ENCODE measurements around the gene RBM14.

RBM14 gene

DNA sequence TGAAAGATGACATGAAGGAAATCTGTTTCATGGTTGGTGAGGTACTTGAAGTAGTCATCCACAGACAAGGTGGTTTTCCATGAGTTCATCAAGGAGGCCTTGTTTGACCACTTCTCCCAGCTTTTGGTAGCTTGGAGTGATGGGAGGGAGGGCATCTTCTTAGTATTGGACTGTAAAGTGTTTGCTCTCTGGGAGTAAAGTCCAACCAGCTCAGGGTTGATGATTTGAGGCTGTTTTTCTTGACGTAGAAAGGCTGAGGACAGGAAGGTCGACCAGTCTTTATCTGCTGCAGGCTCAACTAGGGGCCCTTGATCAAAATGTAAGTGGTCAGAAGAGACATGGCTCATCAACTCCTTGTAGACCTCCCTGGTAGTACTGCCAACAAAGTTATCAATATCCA, 25.3 kb upstream of the RBM14 start:
- H3K4me3 ChIP-seq (ENCODE audit: low read depth, low read length), result no peak overlapping the region
- TF ChIP-seq, protein P1, sequence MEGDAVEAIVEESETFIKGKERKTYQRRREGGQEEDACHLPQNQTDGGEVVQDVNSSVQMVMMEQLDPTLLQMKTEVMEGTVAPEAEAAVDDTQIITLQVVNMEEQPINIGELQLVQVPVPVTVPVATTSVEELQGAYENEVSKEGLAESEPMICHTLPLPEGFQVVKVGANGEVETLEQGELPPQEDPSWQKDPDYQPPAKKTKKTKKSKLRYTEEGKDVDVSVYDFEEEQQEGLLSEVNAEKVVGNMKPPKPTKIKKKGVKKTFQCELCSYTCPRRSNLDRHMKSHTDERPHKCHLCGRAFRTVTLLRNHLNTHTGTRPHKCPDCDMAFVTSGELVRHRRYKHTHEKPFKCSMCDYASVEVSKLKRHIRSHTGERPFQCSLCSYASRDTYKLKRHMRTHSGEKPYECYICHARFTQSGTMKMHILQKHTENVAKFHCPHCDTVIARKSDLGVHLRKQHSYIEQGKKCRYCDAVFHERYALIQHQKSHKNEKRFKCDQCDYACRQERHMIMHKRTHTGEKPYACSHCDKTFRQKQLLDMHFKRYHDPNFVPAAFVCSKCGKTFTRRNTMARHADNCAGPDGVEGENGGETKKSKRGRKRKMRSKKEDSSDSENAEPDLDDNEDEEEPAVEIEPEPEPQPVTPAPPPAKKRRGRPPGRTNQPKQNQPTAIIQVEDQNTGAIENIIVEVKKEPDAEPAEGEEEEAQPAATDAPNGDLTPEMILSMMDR (IDR thresholded peaks at IDR 0.05; ENCODE audit: borderline replicate concordance, insufficient read depth, low read depth, low read length), result no peak

DNA sequence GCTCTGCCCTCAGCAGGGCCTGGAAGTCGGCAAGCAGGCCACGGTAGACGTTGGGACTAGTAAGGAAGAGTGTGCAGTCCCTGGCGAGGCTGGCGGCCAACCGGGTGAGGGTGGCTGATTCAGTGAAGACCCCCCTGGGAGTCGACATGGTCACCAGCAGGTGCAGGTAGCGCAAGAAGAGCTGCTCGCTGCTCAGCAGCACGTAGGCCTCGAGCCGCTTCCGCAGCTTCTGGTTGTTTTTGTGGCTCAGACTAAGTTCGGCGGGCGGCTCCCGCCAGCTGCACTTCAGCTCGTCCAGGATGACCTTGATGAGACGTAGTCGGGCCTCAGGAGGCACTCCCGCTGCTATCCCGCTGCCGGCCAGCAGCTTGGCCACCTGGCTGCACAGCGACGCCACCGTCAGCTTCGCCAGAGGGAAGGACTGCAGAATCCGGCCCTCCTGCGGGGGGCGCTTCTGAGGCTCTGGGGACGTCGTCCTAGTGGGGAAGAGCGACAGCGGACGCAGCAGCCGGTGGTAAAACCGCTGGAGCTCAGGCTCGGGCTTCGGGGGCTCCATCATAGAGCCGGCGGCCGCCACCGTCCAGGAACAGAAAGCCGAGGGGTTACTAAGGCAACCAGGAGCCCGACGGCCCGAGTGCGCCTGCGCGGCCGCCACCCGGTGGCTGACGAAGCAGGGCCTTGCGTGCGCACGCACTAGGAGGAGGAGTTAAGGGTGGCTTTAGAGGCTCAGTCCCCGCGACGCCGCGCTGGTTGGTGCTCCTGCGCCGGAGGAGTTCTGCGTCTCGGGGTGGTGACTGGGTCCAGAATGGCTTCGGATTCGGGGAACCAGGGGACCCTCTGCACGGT, 23.8 kb upstream of the RBM14 start, which contains the start of the genes CCDC87 and CCS:
Gene CCDC87 (minus strand): TSS at position 607 of the 846 bp plus-strand sequence. CDS start 48 bp downstream, at position 559.
Gene CCS (plus strand): TSS at position 729 of the 846 bp plus-strand sequence. CDS start 77 bp downstream, at position 806.
- TF ChIP-seq, protein P1 (IDR thresholded peaks at IDR 0.05; ENCODE audit: borderline replicate concordance, insufficient read depth, low read depth, low read length), result peak; percentile 64
- H3K4me3 ChIP-seq (ENCODE audit: low read depth, low read length), result peak within 1 kb of the TSS; percentile 83

DNA sequence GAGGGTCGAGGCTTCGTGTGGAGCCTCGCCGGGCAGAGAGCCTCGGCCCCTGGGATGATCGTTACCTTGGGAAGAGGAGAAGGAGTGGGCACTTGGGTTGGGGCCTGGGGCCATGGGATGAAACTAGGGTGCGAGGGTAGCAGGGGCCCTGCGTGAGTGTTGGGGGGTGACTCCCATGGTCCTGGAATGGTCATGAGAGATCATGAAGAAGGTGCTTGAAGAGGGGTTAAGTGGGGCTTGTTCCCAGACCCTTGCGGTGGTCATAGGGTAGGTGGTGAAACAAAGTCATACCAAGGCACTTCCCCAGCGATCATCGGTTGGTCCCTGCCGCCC, 23.2 kb upstream of the RBM14 start:
- TF ChIP-seq, protein P1 (IDR thresholded peaks at IDR 0.05; ENCODE audit: borderline replicate concordance, insufficient read depth, low read depth, low read length), result no peak
- peak overlapping the region; percentile 83 for H3K4me3 ChIP-seq (ENCODE audit: low read depth, low read length)

DNA sequence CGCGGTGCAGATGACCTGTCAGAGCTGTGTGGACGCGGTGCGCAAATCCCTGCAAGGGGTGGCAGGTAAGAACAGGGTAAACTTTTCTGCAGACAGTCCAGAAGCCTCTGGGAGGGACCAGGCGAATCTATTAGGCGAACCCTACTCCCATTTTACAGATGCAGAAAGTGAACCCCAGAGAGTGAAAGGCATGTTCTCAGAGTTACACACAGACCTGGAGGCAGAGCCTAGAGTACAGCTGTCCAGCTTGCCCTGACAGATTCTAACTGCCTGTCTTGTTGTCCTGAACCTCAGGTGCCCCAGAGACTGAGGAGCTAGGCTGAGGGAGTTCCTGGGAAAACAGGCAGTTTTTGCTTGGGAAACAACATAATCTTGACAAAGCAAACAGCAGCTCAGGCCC, 22.8 kb upstream of the RBM14 start:
- H3K4me3 ChIP-seq (ENCODE audit: low read depth, low read length), result peak overlapping the region; percentile 83
- TF ChIP-seq, protein P1 (IDR thresholded peaks at IDR 0.05; ENCODE audit: borderline replicate concordance, insufficient read depth, low read depth, low read length), result no peak

DNA sequence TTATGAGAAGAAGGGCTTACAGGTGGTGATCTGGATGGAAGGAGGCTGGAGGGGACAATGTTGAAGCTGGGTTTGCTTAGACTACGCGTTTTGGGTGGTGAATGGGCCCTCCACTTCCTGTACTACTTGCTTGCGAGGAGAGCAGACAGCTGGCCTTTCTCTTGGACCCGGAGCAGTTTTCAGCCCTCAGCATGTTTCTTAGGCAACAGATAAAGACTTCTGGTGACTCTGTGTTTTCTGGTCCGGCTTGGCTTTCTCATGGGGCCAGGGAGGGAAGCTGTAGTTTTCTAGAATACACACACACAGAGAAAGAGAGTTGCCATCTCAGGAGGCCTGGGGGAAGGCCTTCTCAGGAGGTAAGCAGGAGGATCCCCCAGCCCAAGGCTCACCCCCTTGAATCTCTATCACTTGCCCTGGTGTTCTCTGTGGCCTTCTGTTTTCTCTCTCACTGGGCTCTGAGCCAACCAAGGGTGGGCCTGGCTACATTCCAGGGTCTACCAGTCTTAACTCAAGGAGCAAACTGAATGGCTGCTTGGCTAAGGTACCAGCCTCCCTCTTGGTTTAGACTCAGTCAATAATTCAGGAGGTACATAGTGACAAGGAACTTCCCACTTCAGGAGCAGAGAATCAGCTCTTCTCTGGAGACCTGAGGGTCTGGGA, 21.1 kb upstream of the RBM14 start:
- H3K4me3 ChIP-seq (ENCODE audit: low read depth, low read length), result no peak overlapping the region

DNA sequence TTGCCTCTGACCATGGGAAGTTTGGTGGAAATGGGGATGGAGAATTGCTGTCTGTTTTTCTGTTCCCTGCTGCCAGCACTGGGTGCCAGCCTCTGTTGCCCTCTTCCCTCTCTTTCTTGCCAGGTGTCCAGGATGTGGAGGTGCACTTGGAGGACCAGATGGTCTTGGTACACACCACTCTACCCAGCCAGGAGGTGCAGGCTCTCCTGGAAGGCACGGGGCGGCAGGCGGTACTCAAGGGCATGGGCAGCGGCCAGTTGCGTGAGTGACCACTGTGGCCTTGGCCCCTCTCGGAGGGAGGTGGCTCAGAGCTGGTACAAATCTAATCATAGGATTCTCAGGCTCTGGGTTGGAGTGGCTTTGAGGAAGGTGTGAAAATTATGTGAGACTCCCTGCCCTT, 17.4 kb upstream of the RBM14 start:
- TF ChIP-seq, protein P1 (IDR thresholded peaks at IDR 0.05; ENCODE audit: borderline replicate concordance, insufficient read depth, low read depth, low read length), result no peak
- H3K4me3 ChIP-seq (ENCODE audit: low read depth, low read length), result no peak overlapping the region

More for the DNA sequence above, 21.1 kb upstream of the RBM14 start:
- TF ChIP-seq, protein P1 (IDR thresholded peaks at IDR 0.05; ENCODE audit: borderline replicate concordance, insufficient read depth, low read depth, low read length), result no peak
